AG04449 (cell line): Measurements from ENCODE around the gene ST6GALNAC4.

ENCODE experiments used
- CTCF ChIA-PET: fragments of 350-600 bp; formaldehyde crosslinking; extraction: SDS; loops from one replicate; lab custom pipeline; 2021; ENCODE audit warnings: antibody characterized with exemption; lab: Yijun Ruan, JAX
- POLR2A ChIA-PET: fragments of 400-600, 350-600 bp; formaldehyde crosslinking; extraction: SDS; loops from one replicate; lab custom pipeline; 2020; ENCODE audit warnings: antibody characterized with exemption, inconsistent platforms; lab: Yijun Ruan, JAX
- DNase-seq: peaks from one replicate; pipeline ENCODE4 v3.0.0-alpha.2; 2010; ENCODE audit warnings: low read depth, low spot score
- H3K4me3 ChIP-seq: 2 replicates; pipeline ENCODE4 v1.5.1; 2011; ENCODE audit warnings: low read depth, mild to moderate bottlenecking, control low read depth, low read length
- CTCF ChIP-seq: IDR thresholded peaks from one replicate; pipeline ENCODE4 v1.5.1; 2011; ENCODE audit warnings: mild to moderate bottlenecking, moderate library complexity, low read length, control low read depth, inconsistent platforms; ENCODE audit not compliant: insufficient read depth; ENCODE audit errors: missing control alignments

Gene ST6GALNAC4

GRCh38 chr9:127926906-127927200 is 10.0 kb upstream of the ST6GALNAC4 start:
- peak overlapping the region; percentile 32; the same call in 1 of the 2 replicates for H3K4me3 ChIP-seq
- no peak for DNase-seq

GRCh38 chr9:127925959-127926905 is 9.4 kb upstream of the ST6GALNAC4 start:
- ChIA-PET POLR2A (no interaction called here), CTCF (interaction anchor here (0.6 to 6.4 kb wide), 6 partner anchors 16 to 349 kb away, joined by 3 to 21 read pairs (median 4); no protein-coding TSS in a partner anchor)
- no peak for TF ChIP-seq CTCF
- H3K4me3 ChIP-seq: no peak overlapping the region
- no peak for DNase-seq

More at GRCh38 chr9:127926906-127927200, 10.0 kb upstream of the ST6GALNAC4 start:
- ChIA-PET CTCF (interaction anchor here (0.7 to 6.4 kb wide), 3 partner anchors 17 to 190 kb away, joined by 3 to 21 read pairs (median 5); no protein-coding TSS in a partner anchor), POLR2A (no interaction called here)
- TF ChIP-seq CTCF: no peak

GRCh38 chr9:127924736-127925444 is 8.0 kb upstream of the ST6GALNAC4 start:
- no peak for TF ChIP-seq CTCF
- DNase-seq: no peak
- no peak overlapping the region for H3K4me3 ChIP-seq
- ChIA-PET POLR2A (interaction anchor here (0.6 kb wide), 1 partner anchor 478 kb away, joined by 3 read pairs; no protein-coding TSS in a partner anchor), CTCF (interaction anchor here (1.0 to 6.4 kb wide), 8 partner anchors 17 to 348 kb away, joined by 3 to 66 read pairs (median 4); partner anchors contain the start of genes CDK9 and TOR2A)

GRCh38 chr9:127923771-127924170 is 6.9 kb upstream of the ST6GALNAC4 start:
- DNase-seq: peak; percentile 95
- POLR2A ChIA-PET: interaction anchor here (0.9 to 1.6 kb wide), 3 partner anchors 26 to 317 kb away, joined by 4 to 5 read pairs (median 5); no protein-coding TSS in a partner anchor
- H3K4me3 ChIP-seq: no peak overlapping the region
- CTCF ChIA-PET: interaction anchor here (0.8 to 6.4 kb wide), 11 partner anchors 24 to 339 kb away, joined by 3 to 119 read pairs (median 21); partner anchors contain the start of genes CDK9, ST6GALNAC6 and TOR2A
- TF ChIP-seq CTCF: no peak

GRCh38 chr9:127923046-127923445 is 6.2 kb upstream of the ST6GALNAC4 start:
- POLR2A ChIA-PET: interaction anchor here (0.9 to 1.6 kb wide), 2 partner anchors 120 to 316 kb away, joined by 4 to 5 read pairs; no protein-coding TSS in a partner anchor
- CTCF ChIA-PET: interaction anchor here (0.8 to 6.4 kb wide), 13 partner anchors 23 to 428 kb away, joined by 3 to 119 read pairs (median 8); partner anchors contain the start of genes CDK9, ST6GALNAC6 and TOR2A
- no peak for DNase-seq
- no peak for TF ChIP-seq CTCF
- H3K4me3 ChIP-seq: no peak overlapping the region
